DOHH2 (cell line): ENCODE data around the gene PDCL2.

Experiments
- H3F3A ChIP-seq: fragments of 200-600 bp; sonication (generic), shearing (Covaris generic); 2 replicates; pipeline ENCODE4 v1.6.0; 2016; ENCODE audit warnings: antibody characterized with exemption, mild to moderate bottlenecking; ENCODE audit not compliant: control insufficient read depth, insufficient read depth
- H3K27ac ChIP-seq: fragments of 200-600 bp; sonication (generic); 2 replicates; pipeline ENCODE4 v1.5.1; 2014; ENCODE audit warnings: low read depth, mild to moderate bottlenecking, low read length, moderate library complexity
- H3K27me3 ChIP-seq: fragments of 200-600 bp; sonication (generic); 2 replicates; pipeline ENCODE4 v1.6.1; 2014; ENCODE audit warnings: mild to moderate bottlenecking, low read length, mixed read lengths; ENCODE audit not compliant: control insufficient read depth
- H3K36me3 ChIP-seq: fragments of 200-600 bp; sonication (generic); 2 replicates; pipeline ENCODE4 v1.6.1; 2014; ENCODE audit warnings: mild to moderate bottlenecking, low read length, moderate library complexity, mixed read lengths; ENCODE audit not compliant: control insufficient read depth
- H3K4me1 ChIP-seq: fragments of 200-600 bp; sonication (generic); 2 replicates; pipeline ENCODE4 v1.6.1; 2014; ENCODE audit warnings: mild to moderate bottlenecking, low read length, mixed read lengths; ENCODE audit not compliant: control insufficient read depth
- H3K4me2 ChIP-seq: fragments of 200-600 bp; sonication (generic); 2 replicates; pipeline ENCODE4 v1.6.0; 2014; ENCODE audit warnings: mild to moderate bottlenecking, low read length, moderate library complexity
- H3K4me3 ChIP-seq: fragments of 200-600 bp; sonication (generic); 2 replicates; pipeline ENCODE4 v1.5.1; 2014; ENCODE audit warnings: mild to moderate bottlenecking, low read length, mixed read lengths
- H3K79me2 ChIP-seq: fragments of 200-600 bp; sonication (generic); 2 replicates; pipeline ENCODE4 v1.6.1; 2014; ENCODE audit warnings: mild to moderate bottlenecking, low read length, mixed read lengths; ENCODE audit not compliant: control insufficient read depth
- H3K9me2 ChIP-seq: fragments of 200-600 bp; sonication (generic); replicated peaks from 2 replicates; pipeline ENCODE4 v1.6.1; 2014; ENCODE audit warnings: mild to moderate bottlenecking, low read length, mixed read lengths; ENCODE audit not compliant: control insufficient read depth
- H3K9me3 ChIP-seq: fragments of 200-600 bp; sonication (generic); 2 replicates; pipeline ENCODE4 v1.6.1; 2014; ENCODE audit warnings: antibody characterized with exemption, low read length, mixed read lengths; ENCODE audit not compliant: control insufficient read depth, insufficient read depth
- H4K20me1 ChIP-seq: fragments of 200-600 bp; sonication (generic); 2 replicates; pipeline ENCODE4 v1.6.0; 2014; ENCODE audit warnings: low read depth, mild to moderate bottlenecking, antibody characterized with exemption, low read length, moderate library complexity; ENCODE audit not compliant: control insufficient read depth, insufficient read depth
- CTCF ChIP-seq: fragments of 200-600 bp; sonication (generic); IDR thresholded peaks from one replicate; pipeline ENCODE4 v1.5.1; 2014; ENCODE audit warnings: antibody characterized with exemption, mild to moderate bottlenecking, low read depth, low read length; ENCODE audit not compliant: poor library complexity, severe bottlenecking
- EZH2phosphoT487 ChIP-seq: fragments of 200-600 bp; sonication (generic); IDR thresholded peaks from 2 replicates; pipeline ENCODE4 v1.6.1; 2017; ENCODE audit warnings: borderline replicate concordance, mild to moderate bottlenecking, antibody characterized with exemption, low read length, moderate library complexity, mixed read lengths

PDCL2 gene

GRCh38 chr4:55575513-55575912, 16.5 kb downstream of the PDCL2 start:
- no peaks in the 10 kb centered on the region for H3K9me2 ChIP-seq
- H3K4me3 ChIP-seq: no peak overlapping the region
- peaks cover 4% of the 10 kb centered on the region; the same call in 1 of the 2 replicates for H3K4me1 ChIP-seq
- no peaks in the 10 kb centered on the region for H3K79me2 ChIP-seq
- H3K9me3 ChIP-seq: no peaks in the 10 kb centered on the region
- no peaks in the 10 kb centered on the region for H4K20me1 ChIP-seq
- H3K36me3 ChIP-seq: no peaks in the 10 kb centered on the region
- no peak overlapping the region for H3K27ac ChIP-seq
- TF ChIP-seq EZH2phosphoT487 (no peak), CTCF (no peak)
- H3K4me2 ChIP-seq: no peak overlapping the region
- no peaks in the 10 kb centered on the region for H3K27me3 ChIP-seq
- H3F3A ChIP-seq: no peaks in the 10 kb centered on the region

DNA sequence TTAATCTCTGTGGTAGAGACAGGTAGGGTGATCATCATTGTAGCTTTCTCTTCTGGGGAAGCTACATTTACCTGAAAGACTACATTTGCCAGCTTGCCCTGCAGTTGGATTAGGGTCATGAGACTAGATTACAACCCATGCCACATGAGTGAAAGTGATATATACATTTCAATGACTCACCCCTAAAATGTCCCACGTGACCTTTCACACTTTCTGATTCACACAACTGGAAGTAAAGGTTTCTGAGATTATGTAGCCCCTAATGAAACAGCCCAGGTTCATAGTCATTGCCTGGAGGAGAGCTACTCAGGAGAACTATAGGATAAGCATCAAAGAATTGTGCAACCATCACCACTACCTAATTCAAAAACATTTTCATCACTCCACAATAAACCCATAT, 17.8 kb downstream of the PDCL2 start:
- Histone ChIP-seq H3K36me3 (no peaks in the 10 kb centered on the region), H3K9me2 (no peaks in the 10 kb centered on the region), H3K4me2 (no peak overlapping the region), H4K20me1 (no peaks in the 10 kb centered on the region), H3K4me3 (no peak overlapping the region), H3K27ac (no peak overlapping the region), H3F3A (no peaks in the 10 kb centered on the region), H3K79me2 (no peaks in the 10 kb centered on the region), H3K9me3 (no peaks in the 10 kb centered on the region), H3K27me3 (no peaks in the 10 kb centered on the region), H3K4me1 (peaks cover 6% of the 10 kb centered on the region)
- no peak for TF ChIP-seq CTCF
- TF ChIP-seq EZH2phosphoT487: no peak

- TF ChIP-seq EZH2phosphoT487: no peak
- TF ChIP-seq CTCF: no peak
- H3K4me1 ChIP-seq: peaks cover 16% of the 10 kb centered on the region
- no peaks in the 10 kb centered on the region for H3K27me3 ChIP-seq
- no peak overlapping the region for H3K4me2 ChIP-seq
- no peaks in the 10 kb centered on the region for H3K79me2 ChIP-seq
- H3K36me3 ChIP-seq: no peaks in the 10 kb centered on the region
- H4K20me1 ChIP-seq: no peaks in the 10 kb centered on the region
- no peaks in the 10 kb centered on the region for H3K9me2 ChIP-seq
- H3K27ac ChIP-seq: no peak overlapping the region
- no peaks in the 10 kb centered on the region for H3K9me3 ChIP-seq
- H3F3A ChIP-seq: no peaks in the 10 kb centered on the region
- no peak overlapping the region for H3K4me3 ChIP-seq
These were observed 20.2 kb downstream of the PDCL2 start for GRCh38 chr4:55571806-55572205.
